Omental fat pad (tissue), 4 donors: Measurements from ENCODE around the gene ATP5ME. TPM values are rescaled to one million over a fixed set of nuclear protein-coding genes. Genes with fewer than 3 reads are reported as not detected.

Experiments used
- ATAC-seq: fragments of 150-250 bp; one replicate; pipeline ENCODE4 v1.9.1; 2016; ENCODE audit warnings: mild to moderate bottlenecking, moderate library complexity; ENCODE audit not compliant: low FRiP score
- DNase-seq: peaks from one replicate; pipeline ENCODE4 v3.0.0-alpha.2; 2019; ENCODE audit warnings: low spot score
- CTCF ChIP-seq, 3 donors: fragments of 450-650 bp; IDR thresholded peaks; one replicate each; pipeline ENCODE4 v1.5.1; 2016 to 2017; ENCODE audit warnings: antibody characterized with exemption in 3 of 3, mild to moderate bottlenecking in 3 of 3, moderate library complexity in 2 of 3
- total RNA-seq, 4 donors: library from RNA; depleted of rRNA; stranded (reverse); fragments of >200 nt; gene quantifications; one replicate each; pipeline ENCODE4 v1.1.0, GENCODE V29; 2016

Gene ATP5ME
- total RNA-seq, 4 donors from 2014 or later, result 54.3 to 147 (median 107) TPM

- no peak for DNase-seq
- no peak for ATAC-seq
- TF ChIP-seq CTCF (IDR thresholded peaks at IDR 0.05), result no peak
These were observed 43.7 kb upstream of the ATP5ME start for GRCh38 chr4:717601-718320.

GRCh38 chr4:714087-714486 lies 40.0 kb upstream of the ATP5ME start:
- no peak for TF ChIP-seq CTCF (IDR thresholded peaks at IDR 0.05)
- ATAC-seq (no peak), DNase-seq (no peak)

GRCh38 chr4:712916-713632 lies 39.0 kb upstream of the ATP5ME start:
- TF ChIP-seq CTCF (IDR thresholded peaks at IDR 0.05), result no peak
- DNase-seq (no peak), ATAC-seq (no peak)

GRCh38 chr4:712093-712492 lies 38.0 kb upstream of the ATP5ME start:
- DNase-seq (no peak), ATAC-seq (no peak)
- TF ChIP-seq CTCF (IDR thresholded peaks at IDR 0.05), result no peak

GRCh38 chr4:710916-711315 lies 36.8 kb upstream of the ATP5ME start:
- no peak for TF ChIP-seq CTCF (IDR thresholded peaks at IDR 0.05)
- no peak for DNase-seq
- ATAC-seq, result no peak

- no peak for TF ChIP-seq CTCF (IDR thresholded peaks at IDR 0.05)
- no peak for ATAC-seq
- no peak for DNase-seq
These were observed 36.0 kb upstream of the ATP5ME start for GRCh38 chr4:710116-710515.

GRCh38 chr4:709348-709747 lies 35.3 kb upstream of the ATP5ME start:
- no peak for DNase-seq
- no peak for TF ChIP-seq CTCF (IDR thresholded peaks at IDR 0.05)
- ATAC-seq, result no peak
